T-helper 2 cell (primary cell): ENCODE data around the gene GET4.
"Not testable (repeated sequence)": the region's sequence is repeated elsewhere in the genome, so short reads cannot be mapped to it uniquely, and the experiment has no call there.

Experiments
- DNase-seq, 5 experiments: peaks; one replicate each; pipeline versions ENCODE4 v3.0.0 to v3.0.0-alpha.2; 2012 to 2022

Gene GET4

DNA sequence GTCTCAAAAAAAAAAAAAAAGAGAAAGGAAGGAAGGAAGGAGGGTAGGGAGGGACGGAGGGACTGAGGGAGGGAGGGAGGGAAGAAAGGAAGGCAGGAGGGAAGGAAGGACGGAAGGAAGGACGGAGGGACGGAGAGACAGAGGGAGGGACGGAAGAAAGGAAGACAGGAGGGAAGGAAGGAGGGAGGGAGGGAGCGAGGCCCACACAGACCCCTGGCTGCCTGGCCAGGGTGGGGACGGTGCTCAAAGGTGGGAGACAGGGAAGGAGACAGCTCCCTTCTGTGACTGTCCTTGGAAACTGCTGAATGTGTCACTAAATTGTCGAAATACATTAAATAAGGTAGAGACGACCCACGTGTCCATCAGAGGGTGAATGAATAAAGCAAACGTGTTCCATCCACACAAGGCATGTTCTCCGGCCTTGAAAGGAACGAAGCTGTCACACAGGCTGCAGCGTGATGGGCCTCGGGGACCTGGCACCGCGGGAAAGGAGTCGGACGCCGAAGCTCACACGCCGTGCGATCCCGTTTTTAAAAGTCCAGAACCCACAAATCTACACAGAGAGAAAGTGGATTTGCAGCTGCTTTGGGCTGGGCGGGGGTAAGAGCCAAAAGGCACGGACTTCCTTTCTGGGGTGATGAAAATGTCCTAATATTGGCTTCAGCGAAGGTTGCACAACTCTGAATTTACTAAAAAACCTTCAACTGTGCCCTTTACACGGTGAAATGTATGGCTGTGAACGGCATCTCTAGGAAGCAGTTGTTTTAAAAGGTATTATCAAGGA is 54.8 kb downstream of the GET4 start:
- DNase-seq = no peak

DNA sequence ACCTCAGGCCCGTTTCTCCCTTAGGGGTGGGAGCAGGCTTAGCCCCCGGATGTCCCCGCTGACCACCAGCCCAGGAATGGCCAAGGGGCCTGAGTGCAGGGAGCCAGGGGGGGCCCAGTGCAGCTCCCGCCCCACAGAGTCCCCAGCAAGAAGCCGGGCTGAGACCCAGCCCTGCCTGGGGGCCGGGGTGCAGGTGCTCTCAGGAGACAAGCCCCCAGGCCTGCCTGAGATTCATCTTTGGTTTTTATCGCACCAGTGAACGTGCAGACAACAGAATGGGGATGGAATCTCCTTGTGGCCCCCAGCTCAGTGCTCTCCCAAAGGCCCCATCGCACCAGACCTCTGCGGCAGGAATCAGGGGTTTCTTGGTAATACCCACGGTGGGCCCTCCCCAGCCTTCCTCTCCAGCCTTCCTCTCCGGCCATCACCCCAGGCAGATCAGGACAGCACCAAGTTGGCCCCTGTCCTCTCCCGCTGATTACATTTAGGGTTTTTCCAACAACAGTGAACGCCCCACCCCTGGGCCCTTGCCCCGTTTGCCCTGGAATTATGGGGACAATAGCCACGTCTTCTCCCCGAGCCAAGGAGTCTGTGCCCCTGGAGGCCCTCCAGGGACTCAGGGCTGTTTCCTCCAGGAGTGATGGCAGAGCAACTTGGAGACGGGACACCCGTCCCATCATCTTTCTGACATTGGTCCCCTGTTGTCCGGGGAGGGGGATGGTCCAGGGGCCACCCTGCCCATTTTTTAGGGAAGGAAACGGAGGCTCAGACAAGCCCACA is 55.7 kb downstream of the GET4 start:
- no peak for DNase-seq

DNA sequence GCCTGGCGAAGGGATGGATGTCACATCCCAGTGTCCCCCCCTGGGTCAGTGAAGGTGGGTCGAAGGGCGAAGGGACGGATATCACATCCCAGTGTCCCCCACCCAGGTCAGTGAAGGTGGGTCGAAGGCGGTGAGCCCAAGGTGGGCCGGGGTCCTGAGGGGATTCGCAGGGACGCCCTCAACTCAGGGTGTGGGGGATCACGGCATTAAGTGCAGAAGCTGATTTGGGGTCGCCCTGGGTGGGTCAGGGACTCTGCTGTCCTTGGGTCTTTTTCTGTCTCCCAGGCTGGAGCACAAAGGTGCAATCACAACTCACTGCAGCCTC is 56.3 kb downstream of the GET4 start:
- no peak for DNase-seq

DNA sequence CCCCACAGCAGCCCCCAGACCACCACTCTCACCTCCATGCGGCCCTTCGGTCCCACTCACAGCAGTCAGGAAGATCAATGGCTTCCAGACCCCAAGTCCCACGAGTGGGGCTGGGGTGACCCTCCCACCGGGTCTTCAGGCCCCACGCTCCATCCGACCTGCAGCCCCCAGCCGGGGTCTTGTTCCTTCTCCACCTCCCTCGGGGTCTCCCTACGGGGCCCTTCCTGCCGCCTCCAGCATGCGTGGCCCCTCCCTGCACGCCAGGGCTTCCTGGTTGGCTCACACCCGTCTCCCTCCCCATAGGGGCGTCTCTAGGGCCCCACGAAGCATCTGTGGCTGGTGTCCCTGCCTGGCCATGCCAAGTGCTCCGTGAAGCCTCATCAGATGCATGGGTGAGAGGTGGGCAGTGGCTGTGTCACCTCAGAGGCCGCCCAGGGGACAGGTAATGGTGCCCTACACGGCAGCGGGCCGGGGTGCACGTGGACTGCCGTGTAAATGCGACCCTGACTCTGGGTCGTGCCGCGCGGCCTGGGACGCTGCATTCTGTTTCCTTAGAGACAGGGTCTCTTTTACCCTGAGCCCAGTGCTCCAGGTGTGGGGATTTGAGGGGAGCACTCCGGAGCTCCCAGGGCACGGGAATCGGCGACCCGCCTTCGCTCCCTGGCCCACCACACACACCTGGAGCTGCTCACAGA is 58.3 kb downstream of the GET4 start:
- DNase-seq = no peak

DNA sequence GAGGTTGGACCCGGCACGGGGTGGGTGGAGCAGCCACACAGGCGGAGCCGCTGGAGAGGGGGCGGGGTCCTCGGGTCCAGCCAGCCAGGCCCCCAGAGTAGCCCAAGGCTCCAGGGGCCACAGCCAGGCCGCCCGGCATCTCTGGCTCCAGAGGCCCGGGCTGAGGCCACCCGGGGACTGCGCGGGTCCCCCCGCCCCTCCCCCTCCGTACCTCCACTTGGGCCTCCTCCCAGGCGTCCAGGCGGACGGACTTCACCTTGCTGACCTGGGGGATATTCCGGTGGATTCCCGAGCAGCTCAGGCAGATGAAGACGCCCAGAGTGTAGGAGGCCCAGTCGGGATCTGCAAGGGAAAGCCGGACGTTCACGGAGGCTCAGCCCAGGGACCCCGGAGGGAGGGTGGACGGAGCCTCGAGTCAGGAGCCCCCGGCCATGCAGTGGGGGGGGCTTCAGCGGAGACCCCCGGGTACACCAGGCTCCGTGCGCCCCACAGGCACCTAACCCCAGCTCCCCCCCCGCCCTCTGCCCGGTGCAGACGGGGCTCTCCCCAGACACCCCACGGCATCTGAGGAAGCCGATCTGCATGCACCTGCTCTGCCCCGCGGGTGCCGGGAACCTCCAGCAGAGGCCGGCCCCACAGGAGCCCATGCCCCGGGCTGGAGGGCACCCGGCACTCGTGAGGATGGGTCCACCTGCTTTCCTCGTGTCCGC is 59.0 kb downstream of the GET4 start:
- no peak for DNase-seq

DNA sequence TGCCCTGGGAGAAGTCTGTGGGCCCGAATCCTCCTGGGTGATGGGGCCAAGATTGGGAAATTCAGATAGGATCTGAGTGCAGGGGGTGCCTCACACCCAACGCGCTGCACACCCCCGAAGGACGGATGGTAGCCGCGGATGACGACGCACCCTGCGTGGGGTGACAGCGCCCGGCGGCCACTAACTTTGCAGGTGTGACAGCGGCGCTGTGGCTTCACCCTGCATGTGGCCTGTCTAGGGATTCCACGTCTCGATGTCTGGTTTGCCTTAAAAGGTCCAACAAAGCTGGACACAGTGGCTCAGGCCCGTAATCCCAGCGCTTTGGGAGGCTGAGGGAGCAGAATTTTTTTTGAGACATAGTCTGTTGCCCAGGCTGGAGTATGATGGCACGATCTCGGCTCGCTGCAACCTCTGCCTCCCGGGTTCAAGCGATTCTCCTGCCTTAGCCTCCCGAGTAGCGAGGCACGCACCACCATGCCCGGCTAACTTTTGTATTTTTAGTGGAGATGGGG is 59.6 kb downstream of the GET4 start:
- DNase-seq = no peak

DNA sequence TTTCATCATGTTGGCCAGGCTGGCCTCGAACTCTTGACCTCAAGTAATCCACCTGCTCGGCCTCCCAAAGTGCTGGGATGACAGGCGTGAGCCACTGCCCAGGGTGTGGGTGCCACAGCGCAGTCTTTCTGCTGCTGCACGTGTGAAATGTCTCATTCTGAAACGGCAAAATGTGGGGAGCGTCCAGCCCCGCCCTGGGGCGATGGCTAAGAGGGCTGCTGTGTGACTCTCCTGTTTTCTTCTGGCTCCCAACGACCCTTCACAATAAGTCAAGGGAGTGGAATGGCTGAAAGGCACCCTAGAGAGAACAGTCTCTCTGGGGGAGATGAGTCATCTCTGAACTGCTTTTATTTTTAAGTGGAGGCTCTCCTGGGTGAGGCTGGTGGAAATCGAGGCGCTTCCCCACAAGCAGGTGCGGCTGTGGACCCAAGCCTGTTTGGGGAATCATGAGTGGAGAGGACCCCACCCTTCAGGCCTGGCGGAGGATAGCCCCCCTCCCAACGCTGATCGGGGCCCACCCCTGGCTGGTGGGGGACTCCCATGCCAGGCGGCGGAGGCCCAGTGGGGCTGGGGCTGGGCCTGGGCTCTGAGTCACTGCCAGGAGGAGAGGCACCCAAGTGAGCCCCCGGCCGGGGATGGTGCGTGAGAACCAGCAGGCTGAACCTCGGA is 60.2 kb downstream of the GET4 start:
- DNase-seq = peak in 1 of 5 experiments; percentile 59

DNA sequence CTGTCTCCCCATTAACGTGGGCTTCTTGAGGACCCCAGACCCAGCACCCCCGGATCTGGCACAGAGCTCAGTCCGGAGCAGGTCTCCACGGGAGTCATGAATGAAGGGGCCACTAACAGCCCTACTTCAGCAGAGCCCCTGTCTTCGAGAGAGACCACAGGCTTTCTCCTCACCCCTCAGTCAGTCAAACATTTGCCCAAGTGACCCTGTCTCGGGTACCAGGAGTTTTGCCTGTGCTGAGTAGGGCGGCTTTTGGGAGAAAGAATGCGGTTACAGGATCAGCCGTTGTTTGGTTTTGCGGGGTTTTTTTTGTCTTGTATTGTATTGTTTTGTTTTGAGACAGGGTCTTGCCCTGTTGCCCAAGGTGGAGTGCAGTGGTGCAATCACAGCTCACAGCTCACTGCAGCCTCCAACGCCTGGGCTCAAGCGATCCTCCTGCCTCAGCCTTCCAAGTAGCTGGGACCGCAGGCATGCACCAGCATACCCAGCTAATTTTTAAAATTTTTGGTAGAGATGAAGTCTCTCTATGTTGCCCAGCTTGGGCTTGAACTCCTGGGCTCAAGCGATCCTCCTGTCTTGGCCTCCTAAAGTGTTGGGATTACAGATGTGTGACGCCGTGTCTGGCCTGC is 61.6 kb downstream of the GET4 start:
- DNase-seq = no peak

DNA sequence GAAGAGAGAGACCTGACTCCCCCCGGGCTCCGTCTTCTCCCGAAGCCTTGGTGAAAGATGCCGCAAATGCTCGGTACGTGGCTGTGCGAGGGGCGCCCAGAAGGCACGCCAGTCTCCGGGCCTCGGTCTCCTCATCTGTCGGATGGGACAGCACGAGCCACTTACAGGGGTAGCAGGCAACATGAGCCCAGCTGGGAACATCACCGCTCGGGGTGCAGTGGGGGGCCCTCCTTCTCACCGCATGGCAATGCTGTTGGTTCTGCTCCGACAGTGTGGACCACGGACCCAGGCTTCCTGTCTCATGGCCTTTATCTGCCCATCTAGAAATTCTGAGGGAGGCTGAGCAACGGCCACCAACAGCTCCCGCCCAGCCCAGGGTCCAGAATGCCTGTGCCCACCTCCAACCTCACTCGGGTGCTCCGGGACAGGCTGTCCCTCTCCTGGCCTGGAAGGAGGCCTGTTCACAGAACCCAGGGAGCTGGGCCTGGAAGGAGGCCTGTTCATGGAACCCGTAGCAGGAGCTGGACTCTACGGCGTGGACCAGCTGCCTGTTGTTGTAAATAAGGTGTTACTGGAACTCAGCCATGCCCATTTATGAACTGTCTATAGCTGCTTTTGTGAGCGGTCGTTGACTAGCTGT is 62.3 kb downstream of the GET4 start:
- no peak for DNase-seq

DNA sequence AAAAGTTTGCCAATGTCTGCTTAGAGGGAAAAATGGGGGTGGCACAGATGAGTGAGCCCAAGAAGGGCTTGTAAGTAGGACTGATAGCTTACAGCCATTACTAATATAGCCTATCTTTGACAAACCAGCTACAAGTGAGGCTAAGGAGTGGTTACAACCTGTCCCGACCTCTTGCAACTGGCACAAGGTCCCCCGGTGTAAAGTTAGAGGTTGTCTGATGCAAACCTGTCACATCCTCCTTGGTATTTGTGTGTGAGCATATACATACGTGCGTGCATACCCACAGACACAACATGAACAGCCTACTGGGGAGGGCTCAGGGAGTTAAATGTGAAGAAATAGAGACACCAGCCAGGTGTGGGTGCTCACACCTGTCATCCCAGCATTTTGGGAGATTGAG is 63.5 kb downstream of the GET4 start:
- DNase-seq = no peak

DNA sequence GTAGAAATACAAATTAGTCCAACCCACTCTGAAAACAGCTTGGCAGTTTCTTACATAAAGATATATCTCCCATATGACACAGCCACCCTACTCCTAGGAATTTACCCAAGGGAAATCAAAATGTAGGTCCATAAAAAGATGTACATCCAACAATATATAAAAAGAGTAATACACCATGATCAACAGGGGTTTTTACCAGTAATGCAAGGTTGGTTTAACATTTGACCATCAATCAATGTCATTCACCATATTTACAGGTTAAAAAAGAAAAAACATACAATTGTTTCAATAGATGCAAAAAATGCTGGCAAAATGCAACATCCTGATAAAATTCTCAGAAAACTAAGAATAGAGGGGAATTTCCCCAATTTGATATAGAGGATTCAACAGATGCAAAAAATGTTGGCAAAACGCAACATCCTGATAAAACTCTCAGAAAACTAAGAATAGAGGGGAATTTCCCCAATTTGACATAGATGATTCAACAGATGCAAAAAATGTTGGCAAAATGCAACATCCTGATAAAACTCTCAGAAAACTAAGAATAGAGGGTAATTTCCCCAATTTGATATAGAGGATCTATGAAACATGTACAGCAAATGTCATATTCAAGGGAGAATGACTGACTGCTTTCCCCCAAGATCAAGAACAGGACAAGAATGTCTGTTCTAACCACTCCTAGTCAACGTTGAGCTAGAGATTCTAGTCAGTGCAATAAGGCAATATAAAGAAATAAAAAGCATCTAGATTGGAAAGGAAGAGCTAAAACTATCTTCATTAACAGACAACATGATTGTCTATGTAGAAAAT is 64.5 kb downstream of the GET4 start:
- no peak for DNase-seq

DNA sequence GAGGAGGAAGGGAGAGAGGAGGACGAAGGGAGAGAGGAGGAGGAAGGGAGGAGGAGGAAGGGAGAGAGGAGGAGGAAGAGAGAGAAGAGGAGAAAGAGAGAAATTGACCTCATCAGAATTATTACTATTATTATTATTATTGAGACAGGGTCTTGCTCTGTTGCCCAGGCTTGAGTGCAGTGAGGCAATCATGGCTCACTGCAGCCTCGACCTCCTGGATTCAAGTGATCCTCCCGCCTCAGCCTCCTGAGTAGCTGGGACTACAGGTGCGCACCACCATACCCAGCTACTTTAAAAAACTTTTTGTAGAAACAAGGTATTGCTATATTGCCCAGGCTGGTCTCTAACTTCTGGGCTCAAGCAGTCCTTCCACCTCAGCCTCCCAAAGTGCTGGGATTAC is 67.4 kb downstream of the GET4 start:
- not testable (repeated sequence) for DNase-seq

DNA sequence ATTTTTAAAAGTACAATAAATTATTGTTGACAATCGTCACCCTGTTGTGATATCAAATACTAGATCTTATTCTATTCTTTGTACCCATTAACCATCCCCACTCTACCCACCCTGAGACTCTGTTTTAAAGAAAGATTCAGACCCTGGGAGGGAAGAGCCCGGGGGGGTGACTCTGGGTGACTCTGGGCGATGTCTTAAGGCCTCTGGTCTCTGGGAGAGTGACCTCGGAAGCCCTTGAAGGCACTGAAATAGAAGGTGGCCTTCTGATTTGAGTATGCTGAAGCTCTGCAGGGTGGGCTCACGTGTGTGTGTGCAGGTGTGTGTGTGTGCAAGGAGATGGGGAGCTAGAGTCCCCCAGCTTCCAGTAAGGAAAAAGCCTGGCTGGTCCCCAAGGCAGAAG is 68.4 kb downstream of the GET4 start:
- DNase-seq = no peak

DNA sequence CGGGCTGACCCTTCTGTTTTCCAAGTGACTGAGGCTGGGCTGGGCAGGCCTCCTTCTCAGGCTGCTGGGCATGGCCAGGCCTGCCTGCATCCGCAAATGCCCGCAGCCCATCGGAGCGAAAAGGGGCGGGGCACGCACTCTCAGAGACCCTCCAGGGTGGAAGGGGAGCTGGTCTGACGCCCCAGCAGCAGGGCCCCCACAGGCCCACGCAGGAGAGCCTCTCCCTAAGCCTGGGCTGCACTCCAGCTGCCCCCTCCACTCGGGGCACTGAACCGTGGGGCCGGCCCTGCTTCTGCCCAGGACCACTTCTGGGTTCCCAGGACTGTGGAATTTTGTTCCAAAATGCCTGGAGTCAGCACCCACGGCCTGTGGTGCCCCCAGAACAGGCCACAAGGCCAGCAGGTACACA is 68.8 kb downstream of the GET4 start:
- no peak for DNase-seq

DNA sequence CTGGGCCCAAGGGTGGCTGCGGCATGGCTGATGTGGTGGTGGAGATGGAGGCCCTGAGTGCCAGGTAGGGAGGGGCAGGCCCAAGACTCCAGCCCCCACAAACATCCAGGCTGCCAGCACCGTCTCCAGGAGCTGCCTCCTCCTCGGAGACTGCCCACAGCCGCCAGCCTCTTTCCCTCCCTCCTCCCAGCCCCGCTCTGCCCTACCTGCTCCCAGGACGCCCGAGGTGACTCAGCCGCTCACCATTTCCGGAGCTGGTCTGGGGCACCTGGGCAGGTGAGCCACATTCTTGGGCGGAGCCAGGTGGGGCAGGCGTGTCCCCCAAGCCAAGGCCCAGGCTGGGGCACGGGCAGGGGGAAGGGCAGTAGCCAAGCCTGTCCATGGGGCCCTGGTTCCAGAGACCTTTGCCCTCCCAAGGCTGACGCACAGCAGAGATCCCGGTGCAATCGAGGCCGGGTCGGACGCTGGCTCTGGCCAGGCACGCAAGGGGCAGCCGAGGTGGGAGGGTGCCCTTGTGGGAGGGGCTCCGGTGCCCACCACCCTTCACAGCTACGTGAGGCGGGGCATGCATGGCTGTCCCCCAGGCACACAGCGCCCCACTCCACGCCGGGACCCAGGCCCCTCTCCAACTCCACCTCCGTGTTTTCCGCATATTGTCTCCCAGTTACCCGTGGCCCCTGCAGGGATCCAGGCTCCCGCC is 69.4 kb downstream of the GET4 start:
- no peak for DNase-seq
